ENCODE results near the gene SMOC2.

DNA sequence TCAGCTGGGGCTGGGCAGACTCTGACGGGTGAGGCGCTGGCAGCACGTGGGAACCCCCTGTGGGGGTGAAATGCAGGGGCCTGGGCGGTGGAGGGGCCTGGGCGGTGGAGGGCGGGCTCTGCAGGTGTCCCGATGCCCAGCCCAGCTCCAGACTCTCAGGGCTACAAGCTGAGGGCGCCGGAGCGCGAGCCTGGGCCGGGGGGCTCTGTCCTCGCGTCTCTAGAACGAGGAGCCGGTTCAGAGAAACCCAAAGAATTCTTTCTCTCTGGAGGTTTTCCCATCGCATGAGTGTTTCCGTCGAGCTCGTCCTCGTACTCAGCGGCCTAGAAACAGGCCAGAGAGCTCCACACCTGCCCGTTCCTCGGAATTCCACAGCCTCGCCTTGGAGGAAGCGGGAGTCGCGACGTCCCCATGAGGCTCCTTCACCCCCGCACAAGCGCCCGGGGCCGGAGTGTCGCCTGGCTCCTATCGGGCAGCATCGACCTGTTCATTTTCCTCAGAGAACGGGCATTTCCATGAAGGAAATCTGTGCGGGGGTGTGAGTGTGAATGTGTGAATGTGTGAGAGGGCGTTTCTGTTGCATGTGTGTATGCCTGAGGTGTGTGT is 76.9 kb downstream of the SMOC2 start:
- TF ChIP-seq POLR2A (IDR thresholded peaks at IDR 0.05), result no peak
- TF ChIP-seq, protein P1, sequence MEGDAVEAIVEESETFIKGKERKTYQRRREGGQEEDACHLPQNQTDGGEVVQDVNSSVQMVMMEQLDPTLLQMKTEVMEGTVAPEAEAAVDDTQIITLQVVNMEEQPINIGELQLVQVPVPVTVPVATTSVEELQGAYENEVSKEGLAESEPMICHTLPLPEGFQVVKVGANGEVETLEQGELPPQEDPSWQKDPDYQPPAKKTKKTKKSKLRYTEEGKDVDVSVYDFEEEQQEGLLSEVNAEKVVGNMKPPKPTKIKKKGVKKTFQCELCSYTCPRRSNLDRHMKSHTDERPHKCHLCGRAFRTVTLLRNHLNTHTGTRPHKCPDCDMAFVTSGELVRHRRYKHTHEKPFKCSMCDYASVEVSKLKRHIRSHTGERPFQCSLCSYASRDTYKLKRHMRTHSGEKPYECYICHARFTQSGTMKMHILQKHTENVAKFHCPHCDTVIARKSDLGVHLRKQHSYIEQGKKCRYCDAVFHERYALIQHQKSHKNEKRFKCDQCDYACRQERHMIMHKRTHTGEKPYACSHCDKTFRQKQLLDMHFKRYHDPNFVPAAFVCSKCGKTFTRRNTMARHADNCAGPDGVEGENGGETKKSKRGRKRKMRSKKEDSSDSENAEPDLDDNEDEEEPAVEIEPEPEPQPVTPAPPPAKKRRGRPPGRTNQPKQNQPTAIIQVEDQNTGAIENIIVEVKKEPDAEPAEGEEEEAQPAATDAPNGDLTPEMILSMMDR (IDR thresholded peaks at IDR 0.05), result no peak

Data from breast epithelium (tissue), 3 donors.